NCI-H774 (cell line): ENCODE measurements around the gene ACBD6.
"Not testable (repeated sequence)": the region's sequence is repeated elsewhere in the genome, so short reads cannot be mapped to it uniquely, and the experiment has no call there.

ENCODE experiments used
- DNase-seq: peaks from one replicate; lab custom pipeline; 2025; lab: John Stamatoyannopoulos, UW

ACBD6 gene

GRCh38 chr1:180415985-180416633 lies 86.3 kb downstream of the ACBD6 start:
- peak; percentile 44 for DNase-seq

GRCh38 chr1:180415236-180415848 lies 87.0 kb downstream of the ACBD6 start:
- no peak for DNase-seq

- no peak for DNase-seq
These were observed 89.8 kb downstream of the ACBD6 start for GRCh38 chr1:180412583-180412982.

GRCh38 chr1:180408128-180408527 lies 94.2 kb downstream of the ACBD6 start:
- not testable (repeated sequence) for DNase-seq

- no peak for DNase-seq
These were observed 95.3 kb downstream of the ACBD6 start for GRCh38 chr1:180407051-180407450.

- DNase-seq = no peak
These were observed 99.8 kb downstream of the ACBD6 start for GRCh38 chr1:180402551-180402950.

- DNase-seq = no peak
These were observed 100.4 kb downstream of the ACBD6 start for GRCh38 chr1:180402001-180402400.

- DNase-seq = no peak
These were observed 105.2 kb downstream of the ACBD6 start for GRCh38 chr1:180397175-180397574.

GRCh38 chr1:180392427-180393145 lies 109.8 kb downstream of the ACBD6 start:
- no peak for DNase-seq

GRCh38 chr1:180392020-180392419 lies 110.4 kb downstream of the ACBD6 start:
- no peak for DNase-seq

GRCh38 chr1:180387413-180387812 lies 115.0 kb downstream of the ACBD6 start:
- no peak for DNase-seq

GRCh38 chr1:180386745-180387367 lies 115.5 kb downstream of the ACBD6 start:
- no peak for DNase-seq

- DNase-seq = no peak
These were observed 117.2 kb downstream of the ACBD6 start for GRCh38 chr1:180385144-180385543.

- DNase-seq = no peak
These were observed 117.9 kb downstream of the ACBD6 start for GRCh38 chr1:180384286-180385005.

GRCh38 chr1:180382326-180383115 lies 119.9 kb downstream of the ACBD6 start:
- DNase-seq = no peak

GRCh38 chr1:180381184-180381580 lies 121.2 kb downstream of the ACBD6 start:
- DNase-seq = no peak

GRCh38 chr1:180380259-180381183 lies 121.9 kb downstream of the ACBD6 start:
- DNase-seq = no peak

- DNase-seq = no peak
These were observed 125.6 kb downstream of the ACBD6 start for GRCh38 chr1:180376800-180377199.

- DNase-seq = no peak
These were observed 126.1 kb downstream of the ACBD6 start for GRCh38 chr1:180376253-180376652.

- no peak for DNase-seq
These were observed 129.6 kb downstream of the ACBD6 start for GRCh38 chr1:180372728-180373127.
